ENCODE data around the gene PLEKHG4. TPM values are rescaled to one million over a fixed set of nuclear protein-coding genes. Genes with fewer than 3 reads are reported as not detected.

The PLEKHG4 gene
- total RNA-seq, 1 donor, result 24.3 TPM

DNA sequence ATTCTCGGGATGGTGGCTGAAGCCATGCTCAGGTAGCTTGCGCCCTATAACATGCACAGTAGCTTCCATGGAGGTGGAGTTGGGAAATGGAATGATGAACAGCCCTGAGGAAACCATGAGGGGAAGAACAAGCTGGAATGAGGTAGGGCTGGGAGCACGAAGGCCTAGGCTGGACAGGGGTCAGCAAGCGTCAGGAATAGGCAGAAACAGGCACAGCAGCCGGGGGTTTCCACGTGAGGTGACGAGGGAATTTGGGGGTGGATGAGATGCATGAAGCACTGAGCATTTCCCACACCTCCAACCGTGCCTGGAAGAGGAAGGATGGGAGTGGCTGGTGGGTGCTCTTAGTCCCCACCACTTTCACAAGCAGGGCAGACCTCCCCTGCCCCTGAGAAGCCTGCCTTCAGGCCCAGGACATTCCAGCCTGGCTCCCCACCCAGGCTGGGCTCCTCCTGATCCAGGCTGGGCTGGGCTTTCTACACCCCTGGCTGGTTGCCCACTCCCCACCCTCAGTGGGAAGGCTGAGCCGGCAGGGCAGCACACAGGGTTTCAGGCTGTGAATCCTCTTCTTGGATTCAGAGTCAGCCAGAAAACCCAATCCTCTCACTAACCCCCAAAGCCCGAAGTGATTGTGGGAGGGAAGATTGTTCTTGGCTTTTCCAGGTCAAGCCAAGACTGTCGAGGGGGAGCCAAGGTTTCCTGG is 21.9 kb downstream of the PLEKHG4 start:
- TF ChIP-seq, protein P1, sequence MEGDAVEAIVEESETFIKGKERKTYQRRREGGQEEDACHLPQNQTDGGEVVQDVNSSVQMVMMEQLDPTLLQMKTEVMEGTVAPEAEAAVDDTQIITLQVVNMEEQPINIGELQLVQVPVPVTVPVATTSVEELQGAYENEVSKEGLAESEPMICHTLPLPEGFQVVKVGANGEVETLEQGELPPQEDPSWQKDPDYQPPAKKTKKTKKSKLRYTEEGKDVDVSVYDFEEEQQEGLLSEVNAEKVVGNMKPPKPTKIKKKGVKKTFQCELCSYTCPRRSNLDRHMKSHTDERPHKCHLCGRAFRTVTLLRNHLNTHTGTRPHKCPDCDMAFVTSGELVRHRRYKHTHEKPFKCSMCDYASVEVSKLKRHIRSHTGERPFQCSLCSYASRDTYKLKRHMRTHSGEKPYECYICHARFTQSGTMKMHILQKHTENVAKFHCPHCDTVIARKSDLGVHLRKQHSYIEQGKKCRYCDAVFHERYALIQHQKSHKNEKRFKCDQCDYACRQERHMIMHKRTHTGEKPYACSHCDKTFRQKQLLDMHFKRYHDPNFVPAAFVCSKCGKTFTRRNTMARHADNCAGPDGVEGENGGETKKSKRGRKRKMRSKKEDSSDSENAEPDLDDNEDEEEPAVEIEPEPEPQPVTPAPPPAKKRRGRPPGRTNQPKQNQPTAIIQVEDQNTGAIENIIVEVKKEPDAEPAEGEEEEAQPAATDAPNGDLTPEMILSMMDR (IDR thresholded peaks at IDR 0.05; ENCODE audit: insufficient read depth, low read length), result no peak
- H3K4me3 ChIP-seq (ENCODE audit: low read depth, low read length), result no peak overlapping the region
- peak; percentile 71 for DNase-seq (ENCODE audit: low read depth)

DNA sequence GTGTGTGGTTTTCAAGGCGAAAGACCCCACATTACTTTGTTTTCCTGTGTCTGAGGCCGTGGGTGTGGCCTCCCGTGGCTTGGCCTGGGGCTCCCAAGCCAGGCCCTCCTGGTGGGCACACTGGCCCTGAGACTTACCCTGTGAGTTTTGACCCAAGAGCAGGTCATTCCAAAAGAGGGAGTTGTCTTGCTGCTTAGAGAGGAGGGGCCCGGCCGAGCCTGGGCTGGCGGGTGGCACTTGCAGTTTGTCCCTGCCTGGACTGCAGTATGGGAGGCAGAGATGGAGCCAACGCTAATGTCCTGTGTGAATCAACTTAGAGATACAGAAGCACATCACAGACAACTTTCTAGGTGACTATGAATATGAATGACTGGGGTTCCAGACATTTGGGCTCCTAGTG is 22.7 kb downstream of the PLEKHG4 start:
- TF ChIP-seq, protein P1 (IDR thresholded peaks at IDR 0.05; ENCODE audit: insufficient read depth, low read length), result no peak
- DNase-seq (ENCODE audit: low read depth), result no peak

DNA sequence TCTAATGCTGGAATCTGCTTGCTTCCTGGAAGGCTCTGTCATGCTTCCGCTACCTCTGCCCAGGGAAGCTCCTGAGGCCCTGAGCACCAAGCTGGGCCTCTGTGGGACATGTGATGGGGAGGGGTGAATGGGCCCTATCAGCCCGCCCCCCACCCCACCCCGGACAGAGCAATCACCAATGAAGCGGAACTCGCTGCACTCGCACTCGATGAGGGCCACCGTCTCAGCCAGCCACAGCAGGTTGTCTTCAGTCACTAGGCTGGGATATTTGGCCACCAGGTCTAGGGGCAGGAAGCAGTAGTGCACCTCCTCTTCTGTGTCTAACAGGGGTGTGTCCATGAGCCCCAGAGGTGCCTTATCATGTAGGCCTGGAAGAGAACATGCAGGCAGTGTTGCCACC is 23.6 kb downstream of the PLEKHG4 start:
- no peak overlapping the region for H3K4me3 ChIP-seq (ENCODE audit: low read depth, low read length)
- no peak for DNase-seq (ENCODE audit: low read depth)
- TF ChIP-seq, protein P1 (IDR thresholded peaks at IDR 0.05; ENCODE audit: insufficient read depth, low read length), result no peak

More for the DNA sequence above, 22.7 kb downstream of the PLEKHG4 start:
- no peak overlapping the region for H3K4me3 ChIP-seq (ENCODE audit: low read depth, low read length)

DNA sequence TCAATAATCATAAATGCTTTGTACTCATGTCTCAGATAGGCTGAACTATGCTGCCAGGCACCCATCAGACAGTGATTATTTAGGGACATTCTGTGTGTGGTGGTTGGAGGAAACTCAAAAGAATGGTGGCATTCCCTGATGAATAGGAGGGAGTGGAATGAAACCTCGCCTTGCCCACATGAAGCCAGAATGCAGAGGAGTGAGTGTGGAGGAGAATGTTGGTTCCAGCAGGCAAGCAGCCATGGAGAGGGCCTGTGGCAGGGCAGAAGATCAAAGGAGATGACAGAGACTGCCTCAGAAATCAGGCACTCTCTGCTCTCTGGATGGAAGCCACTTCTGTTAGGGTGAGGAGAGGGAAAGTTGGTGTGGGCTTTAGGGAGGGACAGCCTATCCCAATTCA is 24.7 kb downstream of the PLEKHG4 start:
- TF ChIP-seq, protein P1 (IDR thresholded peaks at IDR 0.05; ENCODE audit: insufficient read depth, low read length), result no peak
- H3K4me3 ChIP-seq (ENCODE audit: low read depth, low read length), result no peak overlapping the region
- DNase-seq (ENCODE audit: low read depth), result peak; percentile 27

DNA sequence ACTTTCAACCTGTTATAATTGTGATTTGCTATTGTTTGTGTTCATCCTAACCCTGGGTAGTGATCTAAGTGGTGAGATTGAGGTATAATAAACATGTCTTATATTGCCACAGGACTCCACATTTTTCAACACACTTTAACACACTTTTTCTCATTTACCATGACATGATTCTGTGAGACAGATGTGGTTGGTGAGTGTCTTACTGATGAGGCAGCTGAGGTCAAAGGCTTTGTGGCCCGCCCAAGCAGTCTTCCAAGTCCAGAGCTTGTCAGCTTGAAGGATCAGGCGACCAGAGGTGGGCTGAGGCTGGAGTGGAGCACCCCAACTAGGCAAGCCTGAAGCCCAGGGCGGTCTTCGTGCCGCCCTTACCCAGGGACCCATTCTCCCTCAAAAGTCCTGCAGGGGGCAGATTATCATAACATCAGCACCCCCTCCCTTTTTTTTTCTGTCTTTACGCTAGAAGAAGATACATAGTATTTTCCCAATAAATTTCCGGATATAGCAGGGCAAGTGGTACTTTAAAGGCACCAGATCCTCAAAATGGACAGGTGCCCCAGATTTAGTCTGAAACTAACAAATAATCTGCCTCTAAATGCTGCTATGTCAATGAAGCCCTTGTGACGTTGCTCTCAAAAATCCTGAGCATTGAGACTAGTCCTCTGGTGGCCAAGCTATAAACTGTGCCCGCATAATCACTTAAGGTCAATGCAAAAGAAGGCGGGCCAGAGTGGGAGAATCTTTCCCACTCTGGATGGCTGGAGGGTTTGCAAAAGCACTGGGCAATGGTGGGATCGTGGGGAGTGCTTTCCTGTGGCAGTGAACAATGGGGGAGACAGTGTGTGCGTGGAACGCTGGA is 26.1 kb downstream of the PLEKHG4 start:
- TF ChIP-seq, protein P1 (IDR thresholded peaks at IDR 0.05; ENCODE audit: insufficient read depth, low read length), result no peak
- DNase-seq (ENCODE audit: low read depth), result no peak
- H3K4me3 ChIP-seq (ENCODE audit: low read depth, low read length), result no peak overlapping the region

DNA sequence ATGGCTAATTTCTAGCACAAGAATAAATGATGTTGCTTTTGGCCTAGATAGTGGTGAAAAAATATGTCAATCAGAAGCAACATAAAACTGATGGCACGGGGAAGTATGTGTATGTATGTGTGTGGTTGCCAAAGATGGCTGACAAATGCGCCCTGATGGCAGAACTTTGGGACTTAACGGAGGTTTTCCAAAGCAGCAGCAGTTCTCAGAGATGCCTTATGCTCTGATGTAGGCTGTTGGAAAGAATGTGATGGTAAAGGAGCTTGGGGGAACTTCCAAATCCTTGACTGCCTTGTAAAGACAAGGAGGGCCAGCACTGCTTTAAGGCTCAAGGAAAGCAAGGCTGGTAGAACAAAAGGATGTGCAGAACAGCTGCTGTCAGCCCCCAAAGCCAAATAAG is 31.2 kb downstream of the PLEKHG4 start:
- H3K4me3 ChIP-seq (ENCODE audit: low read depth, low read length), result no peak overlapping the region
- TF ChIP-seq, protein P1 (IDR thresholded peaks at IDR 0.05; ENCODE audit: insufficient read depth, low read length), result no peak
- DNase-seq (ENCODE audit: low read depth), result no peak
